ENCODE data around the gene NXPH1.

NXPH1 gene

DNA sequence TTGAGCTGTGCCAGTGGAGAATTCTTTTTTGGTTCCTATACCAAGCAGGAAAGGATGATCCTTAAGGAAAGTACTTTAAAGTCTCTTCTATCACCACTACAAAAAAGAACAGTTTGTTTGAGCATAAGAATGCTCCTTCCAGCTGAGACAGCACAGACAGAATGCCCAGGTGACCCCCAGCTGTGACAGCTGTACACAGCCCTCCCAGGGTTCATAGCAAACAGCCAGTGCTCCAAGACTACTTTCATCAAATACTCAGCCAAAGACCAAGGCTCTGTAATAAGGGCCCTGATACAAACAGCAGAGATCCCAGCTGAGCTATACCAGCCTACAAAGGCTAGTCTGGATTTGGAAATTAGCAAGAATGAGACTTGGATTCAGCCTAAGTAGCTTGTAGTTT lies 65.7 kb downstream of the NXPH1 start:
- Mint-ChIP-seq H3K4me3 (no peak overlapping the region), H3K27me3 (ENCODE audit: low read depth, poor library complexity) (no peaks in the 10 kb centered on the region), H3K4me1 (no peaks in the 10 kb centered on the region), H3K9me3 (no peaks in the 10 kb centered on the region), H3K27ac (no peak overlapping the region), H3K36me3 (ENCODE audit: low read depth) (no peaks in the 10 kb centered on the region)
- no peak for TF ChIP-seq CTCF (IDR thresholded peaks at IDR 0.05)
- DNase-seq: no peak

GRCh38 chr7:8500286-8500685 lies 66.9 kb downstream of the NXPH1 start:
- Mint-ChIP-seq H3K9me3 (no peaks in the 10 kb centered on the region), H3K27ac (no peak overlapping the region), H3K4me1 (no peaks in the 10 kb centered on the region), H3K4me3 (no peak overlapping the region), H3K36me3 (ENCODE audit: low read depth) (no peaks in the 10 kb centered on the region), H3K27me3 (ENCODE audit: low read depth, poor library complexity) (no peaks in the 10 kb centered on the region)
- no peak for DNase-seq
- no peak for TF ChIP-seq CTCF (IDR thresholded peaks at IDR 0.05)

GRCh38 chr7:8507566-8507965 lies 74.2 kb downstream of the NXPH1 start:
- no peak for DNase-seq
- Mint-ChIP-seq H3K9me3 (no peaks in the 10 kb centered on the region), H3K27ac (no peak overlapping the region), H3K4me3 (no peak overlapping the region), H3K27me3 (ENCODE audit: low read depth, poor library complexity) (peaks cover 3% of the 10 kb centered on the region), H3K4me1 (no peaks in the 10 kb centered on the region), H3K36me3 (ENCODE audit: low read depth) (no peaks in the 10 kb centered on the region)
- TF ChIP-seq CTCF (IDR thresholded peaks at IDR 0.05): no peak

GRCh38 chr7:8509621-8510020 lies 76.2 kb downstream of the NXPH1 start:
- Mint-ChIP-seq H3K9me3 (no peaks in the 10 kb centered on the region), H3K27me3 (ENCODE audit: low read depth, poor library complexity) (peaks cover 7% of the 10 kb centered on the region), H3K27ac (no peak overlapping the region), H3K4me1 (no peaks in the 10 kb centered on the region), H3K36me3 (ENCODE audit: low read depth) (no peaks in the 10 kb centered on the region), H3K4me3 (no peak overlapping the region)
- DNase-seq: no peak
- TF ChIP-seq CTCF (IDR thresholded peaks at IDR 0.05): no peak

GRCh38 chr7:8511855-8512254 lies 78.4 kb downstream of the NXPH1 start:
- H3K9me3 Mint-ChIP-seq: no peaks in the 10 kb centered on the region
- H3K27ac Mint-ChIP-seq: no peak overlapping the region
- no peaks in the 10 kb centered on the region for H3K36me3 Mint-ChIP-seq (ENCODE audit: low read depth)
- H3K27me3 Mint-ChIP-seq (ENCODE audit: low read depth, poor library complexity): peaks cover 4% of the 10 kb centered on the region
- no peaks in the 10 kb centered on the region for H3K4me1 Mint-ChIP-seq
- DNase-seq: no peak
- no peak overlapping the region for H3K4me3 Mint-ChIP-seq
- TF ChIP-seq CTCF (IDR thresholded peaks at IDR 0.05): no peak

DNA sequence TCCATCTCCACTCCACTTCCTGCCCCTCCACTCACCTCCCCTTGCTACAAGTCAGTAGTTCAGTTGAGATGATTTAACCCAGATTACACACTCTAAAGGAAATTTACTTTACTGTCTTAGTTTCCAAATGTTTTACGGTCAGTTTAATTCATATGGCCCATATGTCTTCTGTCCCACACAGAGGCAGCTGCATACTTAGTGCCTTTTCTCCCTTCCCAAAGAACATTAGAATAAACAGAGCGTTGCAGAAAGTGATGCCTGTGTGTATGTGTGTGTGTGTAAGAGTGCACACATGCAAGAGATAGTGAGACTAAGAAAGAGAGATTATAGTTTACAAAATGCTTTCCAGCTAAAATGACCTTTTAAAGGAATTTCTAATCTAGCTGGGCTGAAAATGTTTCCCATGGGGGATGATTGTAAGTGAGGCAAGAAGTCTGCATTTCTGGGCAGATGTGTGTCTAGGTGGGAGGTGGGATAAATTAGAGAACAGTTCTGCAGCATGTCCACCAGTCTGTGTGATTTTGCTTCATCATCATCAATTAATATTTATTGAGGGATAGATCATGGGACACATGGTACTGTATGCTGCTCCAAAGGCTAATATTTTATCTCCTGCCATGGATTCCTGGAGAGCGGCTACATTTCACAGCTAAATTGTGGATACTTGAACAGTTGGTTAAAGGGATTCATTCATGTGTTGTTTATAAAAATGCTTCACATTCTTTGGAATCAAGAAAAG lies 81.5 kb downstream of the NXPH1 start:
- Mint-ChIP-seq H3K4me3 (no peak overlapping the region), H3K36me3 (ENCODE audit: low read depth) (no peaks in the 10 kb centered on the region), H3K27ac (no peak overlapping the region), H3K27me3 (ENCODE audit: low read depth, poor library complexity) (peaks cover 4% of the 10 kb centered on the region), H3K4me1 (no peaks in the 10 kb centered on the region), H3K9me3 (no peaks in the 10 kb centered on the region)
- no peak for DNase-seq
- no peak for TF ChIP-seq CTCF (IDR thresholded peaks at IDR 0.05)

Data from nephron progenitor cell (in vitro differentiated cells).